GM19023 (cell line): ENCODE data around the gene VPS18.

ENCODE experiments used
- ATAC-seq: cut with Tn5 transposase; IDR thresholded peaks from one replicate; pipeline ENCODE4 v1.9.1; 2021; ENCODE audit warnings: mild to moderate bottlenecking, moderate library complexity; ENCODE audit not compliant: unreplicated experiment

The VPS18 gene

GRCh38 chr15:40918146-40918798 is 24.0 kb downstream of the VPS18 start:
- no peak for ATAC-seq

GRCh38 chr15:40918799-40919392 is 24.6 kb downstream of the VPS18 start:
- ATAC-seq = no peak

- ATAC-seq = no peak
Measured at GRCh38 chr15:40921949-40922607, 27.8 kb downstream of the VPS18 start.

GRCh38 chr15:40922608-40923005 is 28.4 kb downstream of the VPS18 start:
- ATAC-seq = no peak

GRCh38 chr15:40923551-40923950 is 29.3 kb downstream of the VPS18 start:
- ATAC-seq = no peak

- no peak for ATAC-seq
Measured at GRCh38 chr15:40925495-40925862, 31.2 kb downstream of the VPS18 start.

- ATAC-seq = no peak
Measured at GRCh38 chr15:40925863-40926658, 31.8 kb downstream of the VPS18 start.

GRCh38 chr15:40926659-40927494 is 32.6 kb downstream of the VPS18 start:
- no peak for ATAC-seq

GRCh38 chr15:40927495-40927872 is 33.2 kb downstream of the VPS18 start:
- no peak for ATAC-seq

GRCh38 chr15:40927873-40928806 is 33.9 kb downstream of the VPS18 start:
- ATAC-seq = no peak

GRCh38 chr15:40928821-40929659 is 34.8 kb downstream of the VPS18 start, which contains the start of gene DLL4:
DLL4 (plus strand) TSS chr15:40929340; CDS start chr15:40929669, 329 bp downstream.
- no peak for ATAC-seq

GRCh38 chr15:40929660-40930429 is 35.6 kb downstream of the VPS18 start:
- no peak for ATAC-seq

GRCh38 chr15:40930430-40931299 is 36.4 kb downstream of the VPS18 start:
- ATAC-seq = no peak

- no peak for ATAC-seq
Measured at GRCh38 chr15:40931300-40932142, 37.3 kb downstream of the VPS18 start.

- ATAC-seq = no peak
Measured at GRCh38 chr15:40932156-40932555, 37.9 kb downstream of the VPS18 start.
